ENCODE results near the gene WRAP73.
A peak's percentile ranks its signal among the peaks of the same experiment; 100 is the strongest.

Gene WRAP73

GRCh38 chr1:3680488-3681230, 30.8 kb upstream of the WRAP73 start:
- Histone ChIP-seq H3K4me1 (ENCODE audit: control insufficient read depth, low read depth, low read length) (no peaks in the 10 kb centered on the region), H3K9me3 (ENCODE audit: control insufficient read depth, low read depth, low read length) (no peaks in the 10 kb centered on the region), H3K9ac (ENCODE audit: low read length) (no peak overlapping the region), H3K4me3 (ENCODE audit: low read length) (no peak overlapping the region), H3K27me3 (ENCODE audit: control insufficient read depth, insufficient read depth, low read length) (peaks cover 24% of the 10 kb centered on the region), H3K27ac (ENCODE audit: low read length) (no peak overlapping the region), H3K36me3 (ENCODE audit: control insufficient read depth, low read depth, low read length) (no peaks in the 10 kb centered on the region)

- Histone ChIP-seq H3K4me3 (ENCODE audit: low read length) (no peak overlapping the region), H3K27me3 (ENCODE audit: control insufficient read depth, insufficient read depth, low read length) (peaks cover 19% of the 10 kb centered on the region), H3K9ac (ENCODE audit: low read length) (no peak overlapping the region), H3K9me3 (ENCODE audit: control insufficient read depth, low read depth, low read length) (no peaks in the 10 kb centered on the region), H3K36me3 (ENCODE audit: control insufficient read depth, low read depth, low read length) (no peaks in the 10 kb centered on the region), H3K4me1 (ENCODE audit: control insufficient read depth, low read depth, low read length) (no peaks in the 10 kb centered on the region), H3K27ac (ENCODE audit: low read length) (no peak overlapping the region)
Measured at GRCh38 chr1:3679799-3680453, 30.0 kb upstream of the WRAP73 start.

- H3K27me3 ChIP-seq (ENCODE audit: control insufficient read depth, insufficient read depth, low read length) = peaks cover 11% of the 10 kb centered on the region
- H3K36me3 ChIP-seq (ENCODE audit: control insufficient read depth, low read depth, low read length) = no peaks in the 10 kb centered on the region
- H3K9ac ChIP-seq (ENCODE audit: low read length) = no peak overlapping the region
- no peak overlapping the region for H3K4me3 ChIP-seq (ENCODE audit: low read length)
- H3K9me3 ChIP-seq (ENCODE audit: control insufficient read depth, low read depth, low read length) = no peaks in the 10 kb centered on the region
- H3K4me1 ChIP-seq (ENCODE audit: control insufficient read depth, low read depth, low read length) = peaks cover 4% of the 10 kb centered on the region
- no peak overlapping the region for H3K27ac ChIP-seq (ENCODE audit: low read length)
Measured at GRCh38 chr1:3679098-3679555, 29.2 kb upstream of the WRAP73 start.

- no peak overlapping the region for H3K9ac ChIP-seq (ENCODE audit: low read length)
- H3K27ac ChIP-seq (ENCODE audit: low read length) = no peak overlapping the region
- no peaks in the 10 kb centered on the region for H3K9me3 ChIP-seq (ENCODE audit: control insufficient read depth, low read depth, low read length)
Measured at GRCh38 chr1:3678361-3679097, 28.6 kb upstream of the WRAP73 start.

GRCh38 chr1:3677484-3677883, 27.6 kb upstream of the WRAP73 start:
- Histone ChIP-seq H3K27ac (ENCODE audit: low read length) (no peak overlapping the region), H3K9me3 (ENCODE audit: control insufficient read depth, low read depth, low read length) (no peaks in the 10 kb centered on the region), H3K4me1 (ENCODE audit: control insufficient read depth, low read depth, low read length) (peaks cover 4% of the 10 kb centered on the region), H3K36me3 (ENCODE audit: control insufficient read depth, low read depth, low read length) (no peaks in the 10 kb centered on the region), H3K4me3 (ENCODE audit: low read length) (no peak overlapping the region), H3K9ac (ENCODE audit: low read length) (no peak overlapping the region), H3K27me3 (ENCODE audit: control insufficient read depth, insufficient read depth, low read length) (no peaks in the 10 kb centered on the region)

More at GRCh38 chr1:3678361-3679097, 28.6 kb upstream of the WRAP73 start:
- Histone ChIP-seq H3K36me3 (ENCODE audit: control insufficient read depth, low read depth, low read length) (no peaks in the 10 kb centered on the region), H3K4me1 (ENCODE audit: control insufficient read depth, low read depth, low read length) (peaks cover 4% of the 10 kb centered on the region), H3K27me3 (ENCODE audit: control insufficient read depth, insufficient read depth, low read length) (peaks cover 7% of the 10 kb centered on the region), H3K4me3 (ENCODE audit: low read length) (no peak overlapping the region)

- Histone ChIP-seq H3K36me3 (ENCODE audit: control insufficient read depth, low read depth, low read length) (no peaks in the 10 kb centered on the region), H3K9ac (ENCODE audit: low read length) (no peak overlapping the region), H3K4me3 (ENCODE audit: low read length) (no peak overlapping the region), H3K27me3 (ENCODE audit: control insufficient read depth, insufficient read depth, low read length) (peaks cover 5% of the 10 kb centered on the region), H3K27ac (ENCODE audit: low read length) (no peak overlapping the region), H3K9me3 (ENCODE audit: control insufficient read depth, low read depth, low read length) (no peaks in the 10 kb centered on the region), H3K4me1 (ENCODE audit: control insufficient read depth, low read depth, low read length) (peaks cover 4% of the 10 kb centered on the region)
Measured at GRCh38 chr1:3676581-3677470, 26.9 kb upstream of the WRAP73 start.

GRCh38 chr1:3675436-3675835, 25.5 kb upstream of the WRAP73 start:
- Histone ChIP-seq H3K27me3 (ENCODE audit: control insufficient read depth, insufficient read depth, low read length) (peaks cover 9% of the 10 kb centered on the region), H3K4me3 (ENCODE audit: low read length) (peak overlapping the region; percentile 8), H3K4me1 (ENCODE audit: control insufficient read depth, low read depth, low read length) (peaks cover 4% of the 10 kb centered on the region), H3K36me3 (ENCODE audit: control insufficient read depth, low read depth, low read length) (no peaks in the 10 kb centered on the region), H3K27ac (ENCODE audit: low read length) (no peak overlapping the region), H3K9ac (ENCODE audit: low read length) (no peak overlapping the region), H3K9me3 (ENCODE audit: control insufficient read depth, low read depth, low read length) (no peaks in the 10 kb centered on the region)

GRCh38 chr1:3674100-3675094, 24.5 kb upstream of the WRAP73 start:
- H3K9me3 ChIP-seq (ENCODE audit: control insufficient read depth, low read depth, low read length) = no peaks in the 10 kb centered on the region
- no peak overlapping the region for H3K4me3 ChIP-seq (ENCODE audit: low read length)
- H3K36me3 ChIP-seq (ENCODE audit: control insufficient read depth, low read depth, low read length) = no peaks in the 10 kb centered on the region
- H3K27me3 ChIP-seq (ENCODE audit: control insufficient read depth, insufficient read depth, low read length) = peaks cover 9% of the 10 kb centered on the region
- peaks cover 4% of the 10 kb centered on the region for H3K4me1 ChIP-seq (ENCODE audit: control insufficient read depth, low read depth, low read length)
- H3K27ac ChIP-seq (ENCODE audit: low read length) = no peak overlapping the region
- H3K9ac ChIP-seq (ENCODE audit: low read length) = no peak overlapping the region

- Histone ChIP-seq H3K4me3 (ENCODE audit: low read length) (no peak overlapping the region), H3K27ac (ENCODE audit: low read length) (no peak overlapping the region), H3K36me3 (ENCODE audit: control insufficient read depth, low read depth, low read length) (no peaks in the 10 kb centered on the region), H3K9me3 (ENCODE audit: control insufficient read depth, low read depth, low read length) (no peaks in the 10 kb centered on the region), H3K27me3 (ENCODE audit: control insufficient read depth, insufficient read depth, low read length) (peaks cover 9% of the 10 kb centered on the region), H3K9ac (ENCODE audit: low read length) (no peak overlapping the region), H3K4me1 (ENCODE audit: control insufficient read depth, low read depth, low read length) (peaks cover 6% of the 10 kb centered on the region)
Measured at GRCh38 chr1:3673381-3674099, 23.6 kb upstream of the WRAP73 start.

GRCh38 chr1:3672971-3673361, 23.1 kb upstream of the WRAP73 start:
- H3K4me3 ChIP-seq (ENCODE audit: low read length) = no peak overlapping the region
- H3K9me3 ChIP-seq (ENCODE audit: control insufficient read depth, low read depth, low read length) = no peaks in the 10 kb centered on the region
- no peak overlapping the region for H3K9ac ChIP-seq (ENCODE audit: low read length)
- peaks cover 6% of the 10 kb centered on the region for H3K4me1 ChIP-seq (ENCODE audit: control insufficient read depth, low read depth, low read length)
- H3K36me3 ChIP-seq (ENCODE audit: control insufficient read depth, low read depth, low read length) = no peaks in the 10 kb centered on the region
- H3K27ac ChIP-seq (ENCODE audit: low read length) = no peak overlapping the region
- peaks cover 9% of the 10 kb centered on the region for H3K27me3 ChIP-seq (ENCODE audit: control insufficient read depth, insufficient read depth, low read length)
